SK-N-SH (cell line): Measurements from ENCODE around the gene PPFIBP2.

Experiments
- EZH2phosphoT487 ChIP-seq: fragments of 200-600 bp; sonication (generic); IDR thresholded peaks from 2 replicates; pipeline ENCODE4 v1.6.1; 2017; ENCODE audit warnings: low read depth, mixed run types, mild to moderate bottlenecking, antibody characterized with exemption, moderate library complexity, borderline replicate concordance
- GABPA ChIP-seq: IDR thresholded peaks from 2 replicates; pipeline ENCODE4 v1.4.0; 2012; ENCODE audit warnings: low read depth, mild to moderate bottlenecking
- POLR2AphosphoS5 ChIP-seq: IDR thresholded peaks from 2 replicates; pipeline ENCODE4 v1.6.1; 2012; ENCODE audit warnings: low read depth, low read length
- RAD21 ChIP-seq: IDR thresholded peaks from 2 replicates; pipeline ENCODE4 v1.6.1; 2012; ENCODE audit warnings: mild to moderate bottlenecking, low read length
- SMC3 ChIP-seq: IDR thresholded peaks from 2 replicates; pipeline ENCODE4 v1.6.1; 2012; ENCODE audit warnings: low read depth, low read length, improper control_type of control experiment
- TAF1 ChIP-seq: IDR thresholded peaks from 2 replicates; pipeline ENCODE4 v1.6.1; 2012; ENCODE audit warnings: low read depth, mild to moderate bottlenecking, low read length, moderate library complexity, borderline replicate concordance
- TEAD4 ChIP-seq: IDR thresholded peaks from 2 replicates; pipeline ENCODE4 v1.4.0; 2012; ENCODE audit warnings: mild to moderate bottlenecking, borderline replicate concordance; ENCODE audit not compliant: insufficient read depth
- TF ChIP-seq, protein P1 (sequence below): fragments of 200-600 bp; sonication (generic); IDR thresholded peaks from 2 replicates; pipeline ENCODE4 v1.6.1; 2017; ENCODE audit warnings: antibody characterized with exemption, mild to moderate bottlenecking, moderate library complexity
- TF ChIP-seq, protein P2 (sequence below): IDR thresholded peaks from 2 replicates; pipeline ENCODE4 v1.6.1; 2012; ENCODE audit warnings: mild to moderate bottlenecking, low read depth, low read length, moderate library complexity
- TF ChIP-seq, protein P3 (sequence below): IDR thresholded peaks from 2 replicates; pipeline ENCODE4; 2012

DNA sequence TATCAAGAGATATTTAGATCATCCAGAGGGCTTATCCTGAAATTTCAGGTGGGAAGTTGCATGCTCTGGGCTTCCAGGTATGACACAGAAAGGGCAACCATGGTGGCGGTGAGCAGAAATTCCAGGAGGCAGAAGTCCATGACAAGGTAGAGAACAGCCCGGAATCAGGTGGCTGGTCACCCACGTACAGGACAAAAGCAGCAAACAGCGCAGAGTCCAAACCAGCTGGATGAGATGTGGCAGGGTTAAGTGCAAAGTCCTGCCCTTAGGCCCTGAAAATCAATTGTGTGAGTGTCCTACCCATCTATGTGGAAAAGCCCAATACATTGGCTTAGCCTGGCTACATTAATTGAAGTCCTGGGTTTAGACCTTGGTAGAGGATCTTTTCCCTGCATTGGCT, 11.6 kb downstream of the PPFIBP2 start:
- TF ChIP-seq, protein P1, sequence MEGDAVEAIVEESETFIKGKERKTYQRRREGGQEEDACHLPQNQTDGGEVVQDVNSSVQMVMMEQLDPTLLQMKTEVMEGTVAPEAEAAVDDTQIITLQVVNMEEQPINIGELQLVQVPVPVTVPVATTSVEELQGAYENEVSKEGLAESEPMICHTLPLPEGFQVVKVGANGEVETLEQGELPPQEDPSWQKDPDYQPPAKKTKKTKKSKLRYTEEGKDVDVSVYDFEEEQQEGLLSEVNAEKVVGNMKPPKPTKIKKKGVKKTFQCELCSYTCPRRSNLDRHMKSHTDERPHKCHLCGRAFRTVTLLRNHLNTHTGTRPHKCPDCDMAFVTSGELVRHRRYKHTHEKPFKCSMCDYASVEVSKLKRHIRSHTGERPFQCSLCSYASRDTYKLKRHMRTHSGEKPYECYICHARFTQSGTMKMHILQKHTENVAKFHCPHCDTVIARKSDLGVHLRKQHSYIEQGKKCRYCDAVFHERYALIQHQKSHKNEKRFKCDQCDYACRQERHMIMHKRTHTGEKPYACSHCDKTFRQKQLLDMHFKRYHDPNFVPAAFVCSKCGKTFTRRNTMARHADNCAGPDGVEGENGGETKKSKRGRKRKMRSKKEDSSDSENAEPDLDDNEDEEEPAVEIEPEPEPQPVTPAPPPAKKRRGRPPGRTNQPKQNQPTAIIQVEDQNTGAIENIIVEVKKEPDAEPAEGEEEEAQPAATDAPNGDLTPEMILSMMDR = no peak
- TF ChIP-seq, protein P2, sequence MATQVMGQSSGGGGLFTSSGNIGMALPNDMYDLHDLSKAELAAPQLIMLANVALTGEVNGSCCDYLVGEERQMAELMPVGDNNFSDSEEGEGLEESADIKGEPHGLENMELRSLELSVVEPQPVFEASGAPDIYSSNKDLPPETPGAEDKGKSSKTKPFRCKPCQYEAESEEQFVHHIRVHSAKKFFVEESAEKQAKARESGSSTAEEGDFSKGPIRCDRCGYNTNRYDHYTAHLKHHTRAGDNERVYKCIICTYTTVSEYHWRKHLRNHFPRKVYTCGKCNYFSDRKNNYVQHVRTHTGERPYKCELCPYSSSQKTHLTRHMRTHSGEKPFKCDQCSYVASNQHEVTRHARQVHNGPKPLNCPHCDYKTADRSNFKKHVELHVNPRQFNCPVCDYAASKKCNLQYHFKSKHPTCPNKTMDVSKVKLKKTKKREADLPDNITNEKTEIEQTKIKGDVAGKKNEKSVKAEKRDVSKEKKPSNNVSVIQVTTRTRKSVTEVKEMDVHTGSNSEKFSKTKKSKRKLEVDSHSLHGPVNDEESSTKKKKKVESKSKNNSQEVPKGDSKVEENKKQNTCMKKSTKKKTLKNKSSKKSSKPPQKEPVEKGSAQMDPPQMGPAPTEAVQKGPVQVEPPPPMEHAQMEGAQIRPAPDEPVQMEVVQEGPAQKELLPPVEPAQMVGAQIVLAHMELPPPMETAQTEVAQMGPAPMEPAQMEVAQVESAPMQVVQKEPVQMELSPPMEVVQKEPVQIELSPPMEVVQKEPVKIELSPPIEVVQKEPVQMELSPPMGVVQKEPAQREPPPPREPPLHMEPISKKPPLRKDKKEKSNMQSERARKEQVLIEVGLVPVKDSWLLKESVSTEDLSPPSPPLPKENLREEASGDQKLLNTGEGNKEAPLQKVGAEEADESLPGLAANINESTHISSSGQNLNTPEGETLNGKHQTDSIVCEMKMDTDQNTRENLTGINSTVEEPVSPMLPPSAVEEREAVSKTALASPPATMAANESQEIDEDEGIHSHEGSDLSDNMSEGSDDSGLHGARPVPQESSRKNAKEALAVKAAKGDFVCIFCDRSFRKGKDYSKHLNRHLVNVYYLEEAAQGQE = no peak
- no peak for TF ChIP-seq TAF1
- no peak for TF ChIP-seq SMC3
- no peak for TF ChIP-seq GABPA
- TF ChIP-seq EZH2phosphoT487 = no peak
- no peak for TF ChIP-seq RAD21
- no peak for TF ChIP-seq POLR2AphosphoS5
- TF ChIP-seq TEAD4 = no peak
- TF ChIP-seq, protein P3, sequence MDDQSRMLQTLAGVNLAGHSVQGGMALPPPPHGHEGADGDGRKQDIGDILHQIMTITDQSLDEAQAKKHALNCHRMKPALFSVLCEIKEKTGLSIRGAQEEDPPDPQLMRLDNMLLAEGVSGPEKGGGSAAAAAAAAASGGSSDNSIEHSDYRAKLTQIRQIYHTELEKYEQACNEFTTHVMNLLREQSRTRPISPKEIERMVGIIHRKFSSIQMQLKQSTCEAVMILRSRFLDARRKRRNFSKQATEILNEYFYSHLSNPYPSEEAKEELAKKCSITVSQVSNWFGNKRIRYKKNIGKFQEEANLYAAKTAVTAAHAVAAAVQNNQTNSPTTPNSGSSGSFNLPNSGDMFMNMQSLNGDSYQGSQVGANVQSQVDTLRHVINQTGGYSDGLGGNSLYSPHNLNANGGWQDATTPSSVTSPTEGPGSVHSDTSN = no peak
